Caco-2 (cell line): Measurements from ENCODE around the gene ZC3H4. TPM values are rescaled to one million over a fixed set of nuclear protein-coding genes. Genes with fewer than 3 reads are reported as not detected.
"Not testable (repeated sequence)": the region's sequence is repeated elsewhere in the genome, so short reads cannot be mapped to it uniquely, and the experiment has no call there.

Experiments used
- BruUV-seq: library from RNA; stranded (reverse); fragments of 400-500 nt; replicated peaks from 2 replicates; lab custom pipeline; 2021; lab: Mats Ljungman, UMichigan
- CTCF ChIA-PET: fragments of 300-600 bp; sonication (Branson Sonifier 250); formaldehyde crosslinking; loops from one replicate; lab custom pipeline; 2022; ENCODE audit warnings: antibody characterized with exemption; lab: Charles Lee
- POLR2A ChIA-PET: fragments of 300-600 bp; sonication (Branson Sonifier 250); formaldehyde crosslinking; loops from one replicate; lab custom pipeline; 2022; ENCODE audit warnings: antibody characterized with exemption; lab: Charles Lee
- DNase-seq, 2 experiments: peaks; one replicate each; pipeline versions ENCODE4 v3.0.0 to v3.0.0-alpha.2; 2020 to 2022
- H3K27me3 ChIP-seq: replicated peaks from 2 replicates; pipeline ENCODE4 v1.6.0; 2011; ENCODE audit warnings: low read length; ENCODE audit not compliant: control insufficient read depth, insufficient read depth
- H3K36me3 ChIP-seq: 2 replicates; pipeline ENCODE4 v1.5.1; 2011; ENCODE audit warnings: low read length; ENCODE audit not compliant: control insufficient read depth, insufficient read depth
- H3K4me1 ChIP-seq: fragments of 250-450 bp; sonication (Bioruptor Pico); 2 replicates; pipeline ENCODE4 v1.5.1; 2020; ENCODE audit warnings: mild to moderate bottlenecking
- H3K4me3 ChIP-seq: 2 replicates; pipeline ENCODE4 v1.5.1; 2011; ENCODE audit warnings: low read depth, mild to moderate bottlenecking, control low read depth, low read length
- H3K9me3 ChIP-seq: fragments of 250-450 bp; sonication (Bioruptor Pico); 2 replicates; pipeline ENCODE4 v1.5.1; 2020; ENCODE audit warnings: mild to moderate bottlenecking, moderate library complexity
- H3K27ac Mint-ChIP-seq: one replicate; pipeline ENCODE4 v1.8.0; 2022; ENCODE audit warnings: mixed read lengths; ENCODE audit not compliant: unreplicated experiment
- H3K27me3 Mint-ChIP-seq: one replicate; pipeline ENCODE4 v1.8.0; 2022; ENCODE audit warnings: mixed read lengths; ENCODE audit not compliant: insufficient read depth, unreplicated experiment
- H3K36me3 Mint-ChIP-seq: one replicate; pipeline ENCODE4 v1.8.0; 2022; ENCODE audit warnings: mild to moderate bottlenecking, mixed read lengths; ENCODE audit not compliant: insufficient read depth, unreplicated experiment
- H3K4me1 Mint-ChIP-seq: one replicate; pipeline ENCODE4 v1.8.0; 2022; ENCODE audit warnings: low read depth, mixed read lengths; ENCODE audit not compliant: unreplicated experiment
- H3K4me3 Mint-ChIP-seq: one replicate; pipeline ENCODE4 v1.8.0; 2022; ENCODE audit warnings: mild to moderate bottlenecking, moderate library complexity, mixed read lengths; ENCODE audit not compliant: unreplicated experiment
- H3K9me3 Mint-ChIP-seq: one replicate; pipeline ENCODE4 v1.8.0; 2022; ENCODE audit warnings: mixed read lengths; ENCODE audit not compliant: unreplicated experiment
- CTCF ChIP-seq, 2 experiments: fragments of 200-600 bp in 1 of 2; IDR thresholded peaks; 1 replicate in 1 of 2; 2 replicates in 1 of 2; pipeline versions ENCODE4 v1.5.1 to v1.8.0; 2011 to 2022; ENCODE audit warnings: antibody characterized with exemption in 1 of 2, control low read depth in 1 of 2, inconsistent platforms in 1 of 2, low read depth in 1 of 2, low read length in 1 of 2, mild to moderate bottlenecking in 1 of 2, moderate library complexity in 1 of 2; ENCODE audit not compliant: insufficient read depth in 1 of 2, severe bottlenecking in 1 of 2, unreplicated experiment in 1 of 2
- intact Hi-C: fragments of 100-400 bp; cut with micrococcal nuclease; formaldehyde crosslinking; loops from one replicate; pipeline ENCODE4 v1.10.0; 2022; ENCODE audit not compliant: unreplicated experiment
- total RNA-seq: library from RNA; stranded (reverse); gene quantifications from 2 replicates; pipeline ENCODE4 v1.2.3, GENCODE V29; 2022

The ZC3H4 gene
- total RNA-seq, 1 experiment from 2014 or later = 70.3 TPM

GRCh38 chr19:47143322-47144073, 29.9 kb upstream of the ZC3H4 start:
- Histone ChIP-seq H3K27me3 (no peaks in the 10 kb centered on the region), H3K4me1 (peaks cover 8% of the 10 kb centered on the region), H3K36me3 (peaks cover 3% of the 10 kb centered on the region), H3K4me3 (no peak overlapping the region), H3K9me3 (no peaks in the 10 kb centered on the region)
- Mint-ChIP-seq H3K9me3 (no peaks in the 10 kb centered on the region), H3K27ac (no peak overlapping the region), H3K36me3 (peaks cover 99% of the 10 kb centered on the region), H3K4me3 (no peak overlapping the region), H3K4me1 (peaks cover 16% of the 10 kb centered on the region), H3K27me3 (no peaks in the 10 kb centered on the region)
- intact Hi-C loops = no loop called here
- no peak for TF ChIP-seq CTCF (IDR thresholded peaks at IDR 0.05; ENCODE audit: insufficient read depth in 1 of 2, low read depth in 1 of 2, low read length in 1 of 2, severe bottlenecking in 1 of 2, unreplicated experiment in 1 of 2)
- BruUV-seq = no TSS peak
- ChIA-PET CTCF (interaction anchor here (0.6 kb wide), 1 partner anchor 594 kb away, joined by 4 read pairs; no protein-coding TSS in a partner anchor), POLR2A (interaction anchor here (0.5 to 0.6 kb wide), 2 partner anchors 12 to 1293 kb away, joined by 3 to 9 read pairs; no protein-coding TSS in a partner anchor)
- DNase-seq = no peak

GRCh38 chr19:47142779-47143178, 29.2 kb upstream of the ZC3H4 start:
- TF ChIP-seq CTCF (IDR thresholded peaks at IDR 0.05; ENCODE audit: insufficient read depth in 1 of 2, low read depth in 1 of 2, low read length in 1 of 2, severe bottlenecking in 1 of 2, unreplicated experiment in 1 of 2) = no peak
- Histone ChIP-seq H3K4me1 (peaks cover 8% of the 10 kb centered on the region), H3K9me3 (no peaks in the 10 kb centered on the region), H3K4me3 (no peak overlapping the region), H3K27me3 (no peaks in the 10 kb centered on the region), H3K36me3 (peaks cover 3% of the 10 kb centered on the region)
- no peaks in the 10 kb centered on the region for H3K27me3 Mint-ChIP-seq
- peak overlapping the region; percentile 14 for H3K27ac Mint-ChIP-seq
- no peak overlapping the region for H3K4me3 Mint-ChIP-seq
- CTCF ChIA-PET = no interaction called here
- H3K9me3 Mint-ChIP-seq = no peaks in the 10 kb centered on the region
- peaks cover 16% of the 10 kb centered on the region for H3K4me1 Mint-ChIP-seq
- intact Hi-C loops = no loop called here
- POLR2A ChIA-PET = no interaction called here
- no peak for DNase-seq
- H3K36me3 Mint-ChIP-seq = peaks cover 99% of the 10 kb centered on the region
- BruUV-seq = no TSS peak

GRCh38 chr19:47141695-47142094, 28.1 kb upstream of the ZC3H4 start:
- no peak for TF ChIP-seq CTCF (IDR thresholded peaks at IDR 0.05; ENCODE audit: insufficient read depth in 1 of 2, low read depth in 1 of 2, low read length in 1 of 2, severe bottlenecking in 1 of 2, unreplicated experiment in 1 of 2)
- Histone ChIP-seq H3K9me3 (no peaks in the 10 kb centered on the region), H3K27me3 (no peaks in the 10 kb centered on the region), H3K4me3 (no peak overlapping the region), H3K36me3 (peaks cover 3% of the 10 kb centered on the region), H3K4me1 (peaks cover 11% of the 10 kb centered on the region)
- H3K4me3 Mint-ChIP-seq = no peak overlapping the region
- peak overlapping the region; percentile 24 for H3K27ac Mint-ChIP-seq
- intact Hi-C loops = no loop called here
- ChIA-PET POLR2A (no interaction called here), CTCF (interaction anchor here (1.1 kb wide), 1 partner anchor 102 kb away, joined by 3 read pairs; no protein-coding TSS in a partner anchor)
- H3K4me1 Mint-ChIP-seq = peaks cover 17% of the 10 kb centered on the region
- H3K36me3 Mint-ChIP-seq = peaks cover 96% of the 10 kb centered on the region
- H3K9me3 Mint-ChIP-seq = no peaks in the 10 kb centered on the region
- no TSS peak for BruUV-seq
- no peak for DNase-seq
- H3K27me3 Mint-ChIP-seq = no peaks in the 10 kb centered on the region

GRCh38 chr19:47141252-47141651, 27.7 kb upstream of the ZC3H4 start:
- H3K4me1 ChIP-seq = peaks cover 15% of the 10 kb centered on the region
- H3K4me3 Mint-ChIP-seq, H3K9me3 ChIP-seq, H3K4me3 ChIP-seq, H3K36me3 ChIP-seq, intact Hi-C loops, DNase-seq, H3K27me3 Mint-ChIP-seq, BruUV-seq, H3K27me3 ChIP-seq, H3K9me3 Mint-ChIP-seq: not testable (repeated sequence)
- H3K4me1 Mint-ChIP-seq = peaks cover 21% of the 10 kb centered on the region
- peak overlapping the region; percentile 24 for H3K27ac Mint-ChIP-seq
- peaks cover 96% of the 10 kb centered on the region for H3K36me3 Mint-ChIP-seq
- ChIA-PET CTCF (interaction anchor here (1.1 kb wide), 1 partner anchor 103 kb away, joined by 3 read pairs; no protein-coding TSS in a partner anchor), POLR2A (interaction anchor here (0.6 kb wide), 1 partner anchor 13 kb away, joined by 4 read pairs; no protein-coding TSS in a partner anchor)
